ENCODE measurements around the gene GABRG3.

- peak; percentile 60 for TF ChIP-seq CTCF (IDR thresholded peaks at IDR 0.05; ENCODE audit: low read depth, low read length, missing input control)
- TF ChIP-seq REST (IDR thresholded peaks at IDR 0.05): no peak
- no peak for TF ChIP-seq SP1 (IDR thresholded peaks at IDR 0.05)
- no peak for TF ChIP-seq EGR1 (IDR thresholded peaks at IDR 0.05; ENCODE audit: low read depth in 2 of 2)
These were observed 88.7 kb downstream of the GABRG3 start for GRCh38 chr15:27059610-27060202.

Data from liver (tissue), 3 donors.